ENCODE data around the gene MYOM1.
"Not testable (repeated sequence)": the region's sequence is repeated elsewhere in the genome, so short reads cannot be mapped to it uniquely, and the experiment has no call there.

Gene MYOM1

GRCh38 chr18:3223356-3223755, 3.6 kb upstream of the MYOM1 start:
- in situ Hi-C loops (cut with HindIII; ENCODE audit: low sequenced_read_pairs): no loop called here
- no peak for DNase-seq (ENCODE audit: low read depth)
- no peak overlapping the region for H3K4me3 ChIP-seq (ENCODE audit: low read depth, low read length)
- TF ChIP-seq CTCF (IDR thresholded peaks at IDR 0.05; ENCODE audit: low read depth, low read length, missing control alignments): no peak

DNA sequence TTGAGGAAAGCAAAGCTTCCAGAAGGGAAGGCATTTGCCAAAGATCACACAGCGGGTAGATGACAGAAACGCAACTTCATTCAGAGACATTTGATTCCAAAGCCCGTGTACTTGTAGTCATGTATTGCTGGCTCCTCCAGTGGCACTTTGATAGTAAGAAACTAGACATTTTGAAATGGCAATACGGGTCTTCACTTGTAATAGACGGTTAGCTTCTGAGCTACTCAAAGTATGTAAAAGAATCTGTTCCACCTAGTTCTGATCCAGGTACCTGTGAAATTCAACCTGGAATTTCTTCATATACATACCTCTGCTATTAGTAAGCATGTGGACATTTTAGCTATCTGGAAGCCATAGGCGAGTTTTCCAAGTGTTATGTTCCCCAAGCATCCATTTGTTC, 1.7 kb upstream of the MYOM1 start:
- no peak overlapping the region for H3K4me3 ChIP-seq (ENCODE audit: low read depth, low read length)
- TF ChIP-seq CTCF (IDR thresholded peaks at IDR 0.05; ENCODE audit: low read depth, low read length, missing control alignments): no peak
- in situ Hi-C loops (cut with HindIII; ENCODE audit: low sequenced_read_pairs): no loop called here
- no peak for DNase-seq (ENCODE audit: low read depth)

GRCh38 chr18:3220868-3221267, 1.1 kb upstream of the MYOM1 start:
- DNase-seq (ENCODE audit: low read depth); in situ Hi-C loops (cut with HindIII; ENCODE audit: low sequenced_read_pairs); H3K4me3 ChIP-seq (ENCODE audit: low read depth, low read length): not testable (repeated sequence)

DNA sequence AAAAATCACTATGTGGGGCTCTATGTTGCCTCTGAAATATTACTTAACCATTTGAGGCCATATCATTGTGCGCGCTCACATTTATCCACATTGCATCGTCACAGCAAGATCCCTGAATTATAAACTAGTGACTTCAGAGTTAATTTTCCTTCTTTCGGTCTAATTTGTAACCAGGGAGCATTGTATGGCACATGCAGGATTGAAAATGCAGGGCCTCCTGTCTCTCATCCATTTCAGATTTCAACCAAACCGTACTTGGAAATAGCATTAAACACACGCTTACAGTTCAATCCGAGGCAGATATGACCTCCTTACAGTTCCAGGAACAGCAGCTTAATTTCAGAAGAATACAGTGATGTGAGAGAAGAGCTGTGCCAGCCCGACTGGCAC, 532 bp downstream of the MYOM1 start:
- H3K4me3 ChIP-seq (ENCODE audit: low read depth, low read length): no peak overlapping the region
- no peak for TF ChIP-seq CTCF (IDR thresholded peaks at IDR 0.05; ENCODE audit: low read depth, low read length, missing control alignments)
- no peak for DNase-seq (ENCODE audit: low read depth)
- in situ Hi-C loops (cut with HindIII; ENCODE audit: low sequenced_read_pairs): no loop called here

GRCh38 chr18:3218819-3219218, 949 bp downstream of the MYOM1 start:
- TF ChIP-seq CTCF (IDR thresholded peaks at IDR 0.05; ENCODE audit: low read depth, low read length, missing control alignments): no peak
- no peak for DNase-seq (ENCODE audit: low read depth)
- H3K4me3 ChIP-seq (ENCODE audit: low read depth, low read length): no peak overlapping the region
- in situ Hi-C loops (cut with HindIII; ENCODE audit: low sequenced_read_pairs): no loop called here

DNA sequence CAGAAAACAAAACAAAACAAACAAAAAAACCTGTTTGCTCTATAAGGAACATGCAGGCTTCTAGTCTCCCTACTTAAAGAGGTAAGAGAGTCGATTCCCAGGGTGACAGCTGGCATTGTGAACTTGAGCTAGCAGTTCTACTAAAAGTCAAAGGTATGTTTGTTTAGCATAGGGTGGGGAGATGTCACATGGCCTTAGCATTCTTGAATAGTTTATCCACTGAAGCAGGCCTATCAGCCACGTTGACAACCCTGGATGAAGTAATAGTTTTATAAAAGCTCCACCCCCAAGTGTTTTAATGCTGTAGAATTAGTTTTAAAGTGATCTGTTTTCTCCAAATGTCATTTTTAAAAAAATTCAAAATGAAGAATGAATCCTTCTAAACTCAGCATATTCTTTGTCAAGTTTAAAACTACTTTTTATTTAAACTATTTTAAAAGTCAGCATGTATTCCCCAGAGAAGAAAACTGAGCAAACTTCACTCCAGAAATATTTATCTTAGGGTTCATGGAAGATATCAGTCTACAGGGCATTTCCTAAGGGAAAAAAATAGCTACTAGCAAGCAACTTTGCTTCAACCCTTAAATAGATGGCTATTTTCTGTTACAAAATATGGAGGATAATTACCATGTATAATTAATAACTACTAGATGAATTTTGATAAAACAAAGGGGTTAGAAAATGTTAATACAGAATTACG, 1.7 kb downstream of the MYOM1 start:
- in situ Hi-C loops (cut with HindIII; ENCODE audit: low sequenced_read_pairs): no loop called here
- TF ChIP-seq CTCF (IDR thresholded peaks at IDR 0.05; ENCODE audit: low read depth, low read length, missing control alignments): no peak
- DNase-seq (ENCODE audit: low read depth): no peak
- H3K4me3 ChIP-seq (ENCODE audit: low read depth, low read length): no peak overlapping the region

- in situ Hi-C loops (cut with HindIII; ENCODE audit: low sequenced_read_pairs): no loop called here
- H3K4me3 ChIP-seq (ENCODE audit: low read depth, low read length): no peak overlapping the region
- DNase-seq (ENCODE audit: low read depth): no peak
- no peak for TF ChIP-seq CTCF (IDR thresholded peaks at IDR 0.05; ENCODE audit: low read depth, low read length, missing control alignments)
These were observed 2.8 kb downstream of the MYOM1 start for GRCh38 chr18:3216987-3217386.
